Gastrocnemius medialis (tissue), 4 donors: ENCODE data around the gene CHAMP1.

Experiments
- POLR2A ChIP-seq, 2 donors: fragments of 450-650 bp; IDR thresholded peaks; one replicate each; pipeline ENCODE4 v1.6.1; 2017; ENCODE audit warnings: antibody characterized with exemption in 2 of 2, mild to moderate bottlenecking in 2 of 2, moderate library complexity in 2 of 2
- TF ChIP-seq, protein P1 (sequence below), 5 experiments: fragments of 450-650 bp in 3 of 5; fragments of 200-600 bp in 2 of 5; sonication (generic) in 2 of 5; IDR thresholded peaks in 4 of 5; conservative IDR thresholded peaks in 1 of 5; 1 replicate in 4 of 5; 2 replicates in 1 of 5; pipeline ENCODE4 v1.5.1; 2016 to 2019; ENCODE audit warnings: antibody characterized with exemption in 5 of 5, mild to moderate bottlenecking in 3 of 5, moderate library complexity in 3 of 5

DNA sequence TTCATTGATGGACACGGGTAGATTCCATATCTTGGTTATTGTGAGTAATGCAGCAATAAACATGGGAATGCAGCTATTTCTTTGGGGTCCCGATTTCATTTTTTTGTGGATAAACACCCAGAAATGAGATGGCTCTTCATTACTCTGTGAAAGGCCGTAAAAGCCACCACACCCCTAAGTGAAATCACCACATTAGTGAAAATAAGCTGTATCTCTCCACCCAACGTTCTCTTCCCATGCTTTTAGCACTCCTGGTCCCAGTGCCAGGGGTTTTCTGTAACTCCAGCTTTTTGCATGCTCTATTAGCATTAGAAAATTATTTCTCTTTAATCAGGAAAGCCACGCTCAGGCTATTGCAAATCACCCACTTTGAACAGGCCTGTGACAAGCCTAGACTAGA is 15.8 kb downstream of the CHAMP1 start:
- TF ChIP-seq, protein P1, sequence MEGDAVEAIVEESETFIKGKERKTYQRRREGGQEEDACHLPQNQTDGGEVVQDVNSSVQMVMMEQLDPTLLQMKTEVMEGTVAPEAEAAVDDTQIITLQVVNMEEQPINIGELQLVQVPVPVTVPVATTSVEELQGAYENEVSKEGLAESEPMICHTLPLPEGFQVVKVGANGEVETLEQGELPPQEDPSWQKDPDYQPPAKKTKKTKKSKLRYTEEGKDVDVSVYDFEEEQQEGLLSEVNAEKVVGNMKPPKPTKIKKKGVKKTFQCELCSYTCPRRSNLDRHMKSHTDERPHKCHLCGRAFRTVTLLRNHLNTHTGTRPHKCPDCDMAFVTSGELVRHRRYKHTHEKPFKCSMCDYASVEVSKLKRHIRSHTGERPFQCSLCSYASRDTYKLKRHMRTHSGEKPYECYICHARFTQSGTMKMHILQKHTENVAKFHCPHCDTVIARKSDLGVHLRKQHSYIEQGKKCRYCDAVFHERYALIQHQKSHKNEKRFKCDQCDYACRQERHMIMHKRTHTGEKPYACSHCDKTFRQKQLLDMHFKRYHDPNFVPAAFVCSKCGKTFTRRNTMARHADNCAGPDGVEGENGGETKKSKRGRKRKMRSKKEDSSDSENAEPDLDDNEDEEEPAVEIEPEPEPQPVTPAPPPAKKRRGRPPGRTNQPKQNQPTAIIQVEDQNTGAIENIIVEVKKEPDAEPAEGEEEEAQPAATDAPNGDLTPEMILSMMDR (IDR thresholded peaks at IDR 0.05 in 4 of 5, conservative IDR thresholded peaks at IDR 0.05 in 1 of 5) = no peak
- no peak for TF ChIP-seq POLR2A (IDR thresholded peaks at IDR 0.05)
